ENCODE results near the gene SLC5A9.
"Not testable (repeated sequence)": the region's sequence is repeated elsewhere in the genome, so short reads cannot be mapped to it uniquely, and the experiment has no call there.

The SLC5A9 gene

GRCh38 chr1:48294094-48294493, 71.6 kb downstream of the SLC5A9 start:
- DNase-seq (ENCODE audit: insufficient read length, low spot score); FAIRE-seq: not testable (repeated sequence)

GRCh38 chr1:48294656-48295055, 72.1 kb downstream of the SLC5A9 start:
- FAIRE-seq = no peak

More at GRCh38 chr1:48294656-48295055, 72.1 kb downstream of the SLC5A9 start:
- DNase-seq (ENCODE audit: insufficient read length, low spot score) = no peak
